Measurements from ENCODE around the gene FCN1. TPM values are rescaled to one million over a fixed set of nuclear protein-coding genes. Genes with fewer than 3 reads are reported as not detected.

Gene FCN1
- total RNA-seq, 2 donors from 2014 or later = 0.79 to 4.6 TPM

- Histone ChIP-seq H3K36me3 (no peaks in the 10 kb centered on the region), H3K4me1 (no peaks in the 10 kb centered on the region), H3K27ac (no peak overlapping the region), H3K27me3 (no peaks in the 10 kb centered on the region), H3K4me3 (no peak overlapping the region), H3K9ac (ENCODE audit: low read depth in 2 of 2, low read length in 2 of 2) (no peak overlapping the region), H3K9me3 (no peaks in the 10 kb centered on the region)
- no peak for TF ChIP-seq CTCF (IDR thresholded peaks at IDR 0.05)
- no peak for DNase-seq
- intact Hi-C loops (cut with DNase I) = no loop called here
Observed at GRCh38 chr9:134929193-134930158, 11.8 kb upstream of the FCN1 start.

GRCh38 chr9:134928436-134929192 is 10.9 kb upstream of the FCN1 start:
- intact Hi-C loops (cut with DNase I) = no loop called here
- Histone ChIP-seq H3K4me1 (no peaks in the 10 kb centered on the region), H3K9me3 (no peaks in the 10 kb centered on the region), H3K27me3 (no peaks in the 10 kb centered on the region), H3K9ac (ENCODE audit: low read depth in 2 of 2, low read length in 2 of 2) (no peak overlapping the region), H3K4me3 (no peak overlapping the region), H3K27ac (no peak overlapping the region), H3K36me3 (no peaks in the 10 kb centered on the region)
- no peak for TF ChIP-seq CTCF (IDR thresholded peaks at IDR 0.05)
- DNase-seq = no peak

DNA sequence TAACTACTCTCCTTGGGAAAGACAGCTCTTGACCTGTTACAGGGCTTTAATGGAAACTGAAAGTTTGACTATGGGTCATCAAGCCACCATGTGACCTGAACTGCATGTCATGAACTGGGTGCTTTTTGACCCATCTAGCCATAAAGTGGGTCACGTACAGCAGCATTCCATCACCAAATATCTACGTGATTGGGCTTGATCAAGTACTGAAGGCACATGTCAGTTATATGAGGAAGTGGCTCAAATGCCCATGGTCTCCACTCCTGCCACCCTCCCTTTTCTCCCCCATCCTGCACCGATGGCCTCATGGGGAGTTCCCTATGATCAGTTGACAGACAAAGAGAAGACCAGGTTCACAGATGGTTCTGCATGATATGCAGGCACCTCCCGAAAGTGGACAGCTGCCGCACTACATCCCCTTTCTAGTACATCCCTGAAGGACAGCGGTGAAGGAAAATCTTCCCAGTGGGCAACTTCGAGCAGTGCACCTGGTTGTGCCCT is 7.3 kb upstream of the FCN1 start:
- TF ChIP-seq CTCF (IDR thresholded peaks at IDR 0.05) = no peak
- H3K27me3 ChIP-seq = no peaks in the 10 kb centered on the region
- H3K9me3 ChIP-seq = no peaks in the 10 kb centered on the region
- no peak overlapping the region for H3K27ac ChIP-seq
- H3K4me3 ChIP-seq = no peak overlapping the region
- no peaks in the 10 kb centered on the region for H3K36me3 ChIP-seq
- intact Hi-C loops (cut with DNase I) = no loop called here
- no peak overlapping the region for H3K9ac ChIP-seq (ENCODE audit: low read depth in 2 of 2, low read length in 2 of 2)
- DNase-seq = no peak
- no peaks in the 10 kb centered on the region for H3K4me1 ChIP-seq

GRCh38 chr9:134923466-134923865 is 5.8 kb upstream of the FCN1 start:
- H3K9ac ChIP-seq (ENCODE audit: low read depth in 2 of 2, low read length in 2 of 2) = no peak overlapping the region
- no peak for TF ChIP-seq CTCF (IDR thresholded peaks at IDR 0.05)
- intact Hi-C loops (cut with DNase I) = no loop called here
- no peaks in the 10 kb centered on the region for H3K9me3 ChIP-seq
- H3K36me3 ChIP-seq = no peaks in the 10 kb centered on the region
- H3K4me1 ChIP-seq = no peaks in the 10 kb centered on the region
- no peak overlapping the region for H3K4me3 ChIP-seq
- no peaks in the 10 kb centered on the region for H3K27me3 ChIP-seq
- DNase-seq = no peak
- no peak overlapping the region for H3K27ac ChIP-seq

DNA sequence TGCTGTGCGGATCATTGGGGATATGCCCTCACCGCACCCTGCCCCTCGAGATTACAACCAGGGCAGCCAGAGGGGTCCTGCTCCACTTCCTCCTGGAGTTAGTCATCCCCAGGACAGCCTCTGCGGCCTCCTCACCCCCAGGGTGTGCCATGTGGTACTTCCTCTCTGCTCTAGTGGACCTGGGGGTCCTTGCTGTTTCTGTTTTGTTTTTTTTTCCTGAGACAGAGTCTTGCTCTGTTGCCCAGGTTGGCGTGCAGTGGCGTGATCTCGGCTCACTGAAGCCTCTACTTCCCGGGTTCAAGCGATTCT is 5.2 kb upstream of the FCN1 start:
- TF ChIP-seq CTCF (IDR thresholded peaks at IDR 0.05) = no peak
- Histone ChIP-seq H3K4me3 (no peak overlapping the region), H3K9ac (ENCODE audit: low read depth in 2 of 2, low read length in 2 of 2) (no peak overlapping the region), H3K9me3 (no peaks in the 10 kb centered on the region), H3K27ac (no peak overlapping the region), H3K4me1 (no peaks in the 10 kb centered on the region), H3K27me3 (no peaks in the 10 kb centered on the region), H3K36me3 (no peaks in the 10 kb centered on the region)
- intact Hi-C loops (cut with DNase I) = no loop called here
- no peak for DNase-seq
